ENCODE results near the gene MEDAG. TPM values are rescaled to one million over a fixed set of nuclear protein-coding genes. Genes with fewer than 3 reads are reported as not detected.
A peak's percentile ranks its signal among the peaks of the same experiment; 100 is the strongest.

The MEDAG gene
- total RNA-seq, 8 experiments from 2014 or later = 0.14 to 6.8 (median 0.19) TPM; not detected in 5

- H3K4me1 ChIP-seq (replicated peaks in 1 of 2) = no peaks in the 10 kb centered on the region
- 0 to 80% (median 69%) methylated on average over 1 to 6 of the region's 7 CpGs; no CpG with 5 or more reads in 1 of the 10 experiments for WGBS, 10 experiments
- ATAC-seq (replicated peaks in 6 of 8) = peak in 3 of 8 experiments; percentile 64 to 86 (median 73)
- in situ Hi-C loops (cut with MboI; ENCODE audit: low pct_unique_long_range_greater_than_20kb in 2 of 9, low sequenced_read_pairs in 9 of 9, unreplicated experiment in 9 of 9) = no loop called here
- no peak overlapping the region for H3K4me3 ChIP-seq
- H3K27ac ChIP-seq = no peak overlapping the region
Observed at GRCh38 chr13:30898678-30899241, 7.3 kb upstream of the MEDAG start.

- ATAC-seq (replicated peaks in 6 of 8) = peak in 1 of 8 experiments; percentile 40
- WGBS, 10 experiments = 20 to 100% (median 88%) methylated on average over 1 to 3 of the region's 4 CpGs; no CpG with 5 or more reads in 3 of the 10 experiments
- no peaks in the 10 kb centered on the region for H3K4me1 ChIP-seq (replicated peaks in 1 of 2)
Observed at GRCh38 chr13:30900436-30900835, 5.6 kb upstream of the MEDAG start.

GRCh38 chr13:30900952-30901749 is 4.9 kb upstream of the MEDAG start:
- H3K4me3 ChIP-seq = no peak overlapping the region
- H3K27ac ChIP-seq = no peak overlapping the region
- no peaks in the 10 kb centered on the region for H3K4me1 ChIP-seq (replicated peaks in 1 of 2)
- in situ Hi-C loops (cut with MboI; ENCODE audit: low pct_unique_long_range_greater_than_20kb in 2 of 9, low sequenced_read_pairs in 9 of 9, unreplicated experiment in 9 of 9) = loop anchor here in 2 of 9 experiments (25.0 kb wide), 1 partner anchor 111 kb away; no protein-coding TSS in a partner anchor
- WGBS, 10 experiments = 39 to 88% (median 75%) methylated on average over 1 to 4 of the region's 5 CpGs
- ATAC-seq (replicated peaks in 6 of 8) = no peak

More at GRCh38 chr13:30900436-30900835, 5.6 kb upstream of the MEDAG start:
- in situ Hi-C loops (cut with MboI; ENCODE audit: low pct_unique_long_range_greater_than_20kb in 2 of 9, low sequenced_read_pairs in 9 of 9, unreplicated experiment in 9 of 9) = loop anchor here in 2 of 9 experiments (25.0 kb wide), 1 partner anchor 112 kb away; no protein-coding TSS in a partner anchor
- no peak overlapping the region for H3K27ac ChIP-seq
- no peak overlapping the region for H3K4me3 ChIP-seq

- no peak for ATAC-seq (replicated peaks in 6 of 8)
- peaks cover 4 to 5% of the 10 kb centered on the region in 2 donors for H3K4me1 ChIP-seq (replicated peaks in 1 of 2)
- in situ Hi-C loops (cut with MboI; ENCODE audit: low pct_unique_long_range_greater_than_20kb in 2 of 9, low sequenced_read_pairs in 9 of 9, unreplicated experiment in 9 of 9) = loop anchor here in 2 of 9 experiments (25.0 kb wide), 1 partner anchor 108 kb away; no protein-coding TSS in a partner anchor
- no peak overlapping the region for H3K4me3 ChIP-seq
- H3K27ac ChIP-seq = no peak overlapping the region
- WGBS, 10 experiments = 0 to 100% (median 80%) methylated on average over 1 of the region's 1 CpG; no CpG with 5 or more reads in 3 of the 10 experiments
Observed at GRCh38 chr13:30904043-30904442, 2.0 kb upstream of the MEDAG start.

- H3K4me1 ChIP-seq (replicated peaks in 1 of 2) = peaks cover 4 to 5% of the 10 kb centered on the region in 2 donors
- H3K27ac ChIP-seq = no peak overlapping the region
- WGBS, 10 experiments = 6 to 87% methylated on average over 3 to 6 of the region's 60 CpGs; no CpG with 5 or more reads in 8 of the 10 experiments
- ATAC-seq (replicated peaks in 6 of 8) = peak; percentile 38 to 76 (median 62)
- peak overlapping the region in 2 of 5 donors; percentile 1 to 6 for H3K4me3 ChIP-seq
- in situ Hi-C loops (cut with MboI; ENCODE audit: low pct_unique_long_range_greater_than_20kb in 2 of 9, low sequenced_read_pairs in 9 of 9, unreplicated experiment in 9 of 9) = loop anchor here in 2 of 9 experiments (25.0 kb wide), 1 partner anchor 106 kb away; no protein-coding TSS in a partner anchor
Observed at GRCh38 chr13:30906411-30907051, 460 bp downstream of the MEDAG start.

- no peak overlapping the region for H3K4me3 ChIP-seq
- H3K27ac ChIP-seq = no peak overlapping the region
- peaks cover 4 to 9% of the 10 kb centered on the region in 2 donors for H3K4me1 ChIP-seq (replicated peaks in 1 of 2)
- ATAC-seq (replicated peaks in 6 of 8) = peak in 2 of 8 experiments; percentile 25 to 44
- WGBS, 10 experiments = 10 to 100% (median 78%) methylated on average over 1 to 7 of the region's 10 CpGs; no CpG with 5 or more reads in 1 of the 10 experiments
- in situ Hi-C loops (cut with MboI; ENCODE audit: low pct_unique_long_range_greater_than_20kb in 2 of 9, low sequenced_read_pairs in 9 of 9, unreplicated experiment in 9 of 9) = loop anchor here in 2 of 9 experiments (25.0 kb wide), 1 partner anchor 105 kb away; no protein-coding TSS in a partner anchor
Observed at GRCh38 chr13:30907121-30907861, 1.2 kb downstream of the MEDAG start.

GRCh38 chr13:30908416-30908980 is 2.4 kb downstream of the MEDAG start:
- Histone ChIP-seq H3K4me3 (no peak overlapping the region), H3K27ac (no peak overlapping the region), H3K4me1 (replicated peaks in 1 of 2) (peaks cover 4 to 9% of the 10 kb centered on the region in 2 donors)
- 0 to 100% (median 62%) methylated on average over 1 to 3 of the region's 5 CpGs; no CpG with 5 or more reads in 6 of the 10 experiments for WGBS, 10 experiments
- ATAC-seq (replicated peaks in 6 of 8) = no peak
- in situ Hi-C loops (cut with MboI; ENCODE audit: low pct_unique_long_range_greater_than_20kb in 2 of 9, low sequenced_read_pairs in 9 of 9, unreplicated experiment in 9 of 9) = loop anchor here in 2 of 9 experiments (25.0 kb wide), 1 partner anchor 104 kb away; no protein-coding TSS in a partner anchor

GRCh38 chr13:30910676-30911075 is 4.6 kb downstream of the MEDAG start:
- H3K4me1 ChIP-seq (replicated peaks in 1 of 2) = peaks cover 4 to 9% of the 10 kb centered on the region in 2 donors
- H3K4me3 ChIP-seq = no peak overlapping the region
- 80 to 100% (median 83%) methylated on average over 1 to 2 of the region's 3 CpGs; no CpG with 5 or more reads in 5 of the 10 experiments for WGBS, 10 experiments
- H3K27ac ChIP-seq = no peak overlapping the region
- ATAC-seq (replicated peaks in 6 of 8) = no peak
- in situ Hi-C loops (cut with MboI; ENCODE audit: low pct_unique_long_range_greater_than_20kb in 2 of 9, low sequenced_read_pairs in 9 of 9, unreplicated experiment in 9 of 9) = loop anchor here in 2 of 9 experiments (25.0 kb wide), 1 partner anchor 102 kb away; no protein-coding TSS in a partner anchor

GRCh38 chr13:30915691-30916541 is 9.8 kb downstream of the MEDAG start:
- in situ Hi-C loops (cut with MboI; ENCODE audit: low pct_unique_long_range_greater_than_20kb in 2 of 9, low sequenced_read_pairs in 9 of 9, unreplicated experiment in 9 of 9) = loop anchor here in 2 of 9 experiments (25.0 kb wide), 1 partner anchor 96 kb away; no protein-coding TSS in a partner anchor
- no peak overlapping the region for H3K27ac ChIP-seq
- peaks cover 0 to 7% of the 10 kb centered on the region in 2 donors for H3K4me1 ChIP-seq (replicated peaks in 1 of 2)
- ATAC-seq (replicated peaks in 6 of 8) = peak in 3 of 8 experiments; percentile 27 to 43 (median 31)
- no peak overlapping the region for H3K4me3 ChIP-seq
- 68 to 100% (median 91%) methylated on average over 2 to 12 of the region's 19 CpGs; no CpG with 5 or more reads in 3 of the 10 experiments for WGBS, 10 experiments

GRCh38 chr13:30916991-30917390 is 10.9 kb downstream of the MEDAG start:
- ATAC-seq (replicated peaks in 6 of 8) = no peak
- H3K27ac ChIP-seq = no peak overlapping the region
- in situ Hi-C loops (cut with MboI; ENCODE audit: low pct_unique_long_range_greater_than_20kb in 2 of 9, low sequenced_read_pairs in 9 of 9, unreplicated experiment in 9 of 9) = loop anchor here in 2 of 9 experiments (25.0 kb wide), 1 partner anchor 95 kb away; no protein-coding TSS in a partner anchor
- H3K4me1 ChIP-seq (replicated peaks in 1 of 2) = peaks cover 0 to 5% of the 10 kb centered on the region in 2 donors
- H3K4me3 ChIP-seq = no peak overlapping the region
- whole genome bisulfite sequencing, 10 experiments = 41 to 92% (median 83%) methylated on average over 1 to 6 of the region's 6 CpGs; no CpG with 5 or more reads in 1 of the 10 experiments
